ENCODE results near the gene PRMT7.

- TF ChIP-seq CTCF (IDR thresholded peaks at IDR 0.05) (no peak), EP300 (IDR thresholded peaks at IDR 0.05; ENCODE audit: low read depth) (no peak), POLR2A (IDR thresholded peaks at IDR 0.05) (no peak)
Measured at GRCh38 chr16:68354816-68355215, 44.0 kb downstream of the PRMT7 start.
